ENCODE data around the gene PRAME. TPM values are rescaled to one million over a fixed set of nuclear protein-coding genes. Genes with fewer than 3 reads are reported as not detected.
"Not testable (repeated sequence)": the region's sequence is repeated elsewhere in the genome, so short reads cannot be mapped to it uniquely, and the experiment has no call there.

The PRAME gene
- total RNA-seq, 2 experiments from 2014 or later = not detected

DNA sequence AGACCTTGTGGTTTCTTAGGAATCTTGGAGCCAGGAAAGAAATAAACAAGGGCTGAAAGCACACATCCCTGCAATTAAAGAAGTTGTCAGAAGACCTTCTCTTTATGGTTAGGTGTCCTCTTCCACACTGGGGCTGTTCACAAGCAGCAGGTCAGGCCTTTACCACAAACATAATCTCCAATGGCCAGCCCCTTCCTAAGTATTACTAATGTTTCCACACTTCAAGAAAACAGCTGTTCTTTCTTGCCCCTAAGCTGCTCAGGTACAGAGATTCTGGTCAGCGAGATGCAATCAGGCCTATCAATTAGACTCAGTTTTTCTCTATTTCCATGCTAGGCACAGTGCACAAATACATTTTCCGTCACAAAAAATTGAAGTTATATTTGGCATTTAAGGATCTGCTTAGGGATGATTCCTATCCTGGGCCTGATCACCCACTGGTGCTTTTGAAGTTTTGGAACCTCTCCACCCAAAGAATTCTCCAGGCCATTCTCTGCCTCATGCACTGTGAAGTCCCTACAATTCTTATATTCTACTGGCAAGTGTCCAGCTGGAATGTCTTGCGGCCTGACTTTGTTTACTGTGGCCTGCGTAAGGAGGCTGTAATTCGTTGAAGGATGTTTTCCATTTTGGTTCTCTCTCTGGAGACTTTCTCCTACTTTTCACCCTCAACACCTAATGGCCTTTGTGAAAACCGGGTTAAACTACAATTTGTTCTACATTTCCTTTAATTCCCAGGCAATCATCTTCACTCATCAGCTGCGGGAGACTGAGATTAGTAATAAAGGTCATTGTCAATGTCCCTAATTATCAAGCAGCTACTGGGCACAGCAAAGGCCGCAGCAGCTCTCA, 5.1 kb downstream of the PRAME start:
- CTCF ChIA-PET = no interaction called here
- POLR2A ChIA-PET = no interaction called here

DNA sequence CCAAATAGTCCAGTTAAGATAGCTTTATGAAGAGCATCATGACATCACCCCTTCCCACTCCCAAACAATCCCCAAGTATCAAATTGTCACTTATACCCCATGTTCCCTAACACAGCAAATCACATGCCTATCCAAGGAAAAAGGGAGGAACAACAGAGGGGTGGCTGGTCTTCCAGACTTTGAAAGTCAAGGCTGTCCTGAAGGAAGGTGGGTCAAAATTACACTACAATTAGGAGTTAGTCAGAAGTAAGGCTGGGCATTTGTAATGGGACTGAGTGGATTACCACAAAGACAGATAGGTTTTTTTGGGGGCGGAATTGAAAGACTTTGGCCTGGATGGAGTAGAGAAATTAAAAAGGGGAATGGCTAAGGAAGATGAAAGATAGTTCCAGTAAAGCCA, 5.9 kb downstream of the PRAME start:
- ChIA-PET POLR2A (no interaction called here), CTCF (no interaction called here)

DNA sequence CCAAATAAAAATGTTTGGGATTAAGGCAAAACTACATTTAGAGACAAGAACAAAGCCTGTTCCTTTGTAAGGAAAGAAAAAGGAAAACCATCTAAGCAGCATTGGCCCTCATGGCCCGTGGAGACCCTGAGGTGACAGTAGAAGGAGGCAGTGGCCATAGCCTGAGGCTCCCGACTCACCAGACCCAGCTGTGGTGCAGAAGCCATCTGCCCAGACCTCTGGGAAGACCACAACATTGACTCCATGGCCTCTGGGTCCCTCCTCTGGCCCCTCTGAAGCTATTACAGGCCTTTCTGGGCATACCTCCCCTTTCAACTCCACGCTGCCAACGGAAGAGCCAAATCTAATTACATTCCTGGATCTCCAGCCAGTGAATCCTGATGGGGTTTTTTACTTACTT, 6.4 kb downstream of the PRAME start:
- CTCF ChIA-PET = no interaction called here

DNA sequence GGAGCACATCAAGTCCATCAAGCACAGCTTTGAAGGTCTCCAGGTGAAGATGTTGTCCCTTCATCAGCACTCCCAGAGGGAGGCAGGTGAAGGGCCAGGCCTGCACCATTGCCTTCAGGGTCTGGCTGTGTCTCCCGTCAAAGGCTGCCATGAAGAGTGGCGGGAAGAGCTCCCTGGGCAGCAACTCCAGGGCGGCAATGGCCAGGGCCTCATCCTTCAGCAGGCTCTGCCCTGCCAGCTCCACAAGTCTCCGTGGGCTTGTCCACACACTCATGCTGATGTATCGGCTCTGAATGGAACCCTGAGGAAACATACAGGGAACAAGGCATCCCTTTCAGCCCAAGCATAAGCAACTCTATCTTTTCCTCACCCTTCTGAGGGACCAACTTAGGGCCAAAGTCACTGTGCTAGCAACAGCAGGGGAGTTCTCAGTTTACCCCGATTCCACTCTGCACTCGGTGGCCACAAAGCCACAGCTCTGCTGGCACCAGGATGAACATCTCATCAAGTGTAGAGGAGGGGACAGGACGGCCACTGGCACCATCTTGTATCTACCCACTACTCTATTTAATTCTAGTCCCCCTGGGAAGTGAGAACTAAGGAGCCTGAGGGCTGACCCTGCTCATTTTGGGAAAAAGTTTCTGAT, 8.2 kb downstream of the PRAME start:
- ChIA-PET CTCF (interaction anchor here (0.5 to 1.0 kb wide), 2 partner anchors 43 to 120 kb away, joined by 3 read pairs; no protein-coding TSS in a partner anchor), POLR2A (no interaction called here)

More for the DNA sequence above, 6.4 kb downstream of the PRAME start:
- POLR2A ChIA-PET = no interaction called here

DNA sequence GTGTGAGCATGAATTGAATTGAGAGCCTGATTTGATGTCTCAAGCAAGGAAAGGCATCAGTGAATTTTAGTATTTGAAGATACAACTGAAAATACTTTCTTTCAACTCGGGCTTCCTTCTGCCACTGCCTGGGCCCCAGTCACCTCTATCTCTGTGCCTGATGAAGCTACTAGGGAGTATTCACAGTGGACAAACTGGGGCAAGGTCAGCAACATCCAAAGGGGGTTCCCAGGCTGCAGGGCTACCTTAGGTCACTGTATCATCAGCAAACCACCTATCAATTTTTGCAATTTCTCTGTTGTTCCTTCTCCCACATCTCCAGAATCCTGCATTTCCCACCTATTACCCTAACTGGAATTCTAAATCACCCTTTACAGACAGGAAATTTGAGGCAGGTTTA, 10.2 kb downstream of the PRAME start:
- ChIA-PET POLR2A (no interaction called here), CTCF (no interaction called here)

DNA sequence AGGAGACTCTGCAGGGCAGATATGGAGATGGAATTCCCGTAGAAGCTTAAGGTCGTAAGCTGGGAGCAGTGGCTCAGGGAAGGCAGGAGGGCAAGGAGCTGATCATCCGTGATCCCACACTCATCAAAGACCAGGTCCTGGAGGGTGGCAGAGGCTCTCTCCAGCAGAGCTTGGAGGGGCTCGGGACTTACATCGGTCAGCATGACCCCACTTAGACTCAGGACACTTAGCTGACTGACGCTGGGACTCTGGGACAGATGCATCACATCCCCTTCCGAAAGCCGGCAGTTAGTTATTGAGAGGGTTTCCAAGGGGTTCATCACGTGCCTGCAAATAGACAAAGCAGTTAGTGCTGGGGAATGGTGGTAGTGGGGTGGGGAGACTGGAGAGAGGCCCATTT, 10.7 kb downstream of the PRAME start:
- ChIA-PET POLR2A (no interaction called here), CTCF (no interaction called here)

DNA sequence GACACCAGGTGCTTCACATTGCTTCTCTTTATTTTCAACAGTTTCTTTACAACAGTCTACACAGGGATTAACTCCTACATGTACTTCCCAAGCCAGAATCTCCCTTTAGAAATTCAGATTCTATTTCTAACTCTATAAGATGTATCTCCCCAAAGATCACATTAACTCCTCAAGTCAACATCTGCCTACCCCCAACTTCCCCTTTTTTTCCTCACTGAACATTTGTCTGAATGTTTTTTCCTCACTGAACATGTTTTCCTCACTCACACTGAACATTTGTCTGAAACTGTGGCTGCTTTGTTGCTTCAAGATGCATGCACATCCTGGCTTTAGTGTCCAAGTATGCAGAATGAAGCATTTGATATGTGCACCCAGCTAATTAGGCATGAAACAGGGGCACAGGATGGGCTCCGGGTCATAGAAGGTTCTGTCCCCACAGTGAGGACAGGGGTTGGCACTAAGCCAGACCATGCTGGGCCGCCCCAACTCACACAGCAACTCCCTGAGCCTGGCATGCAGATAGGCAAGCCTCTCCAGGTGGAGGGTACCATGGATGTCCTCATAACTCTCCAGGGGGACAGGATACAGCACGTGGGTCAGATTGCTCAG, 11.3 kb downstream of the PRAME start:
- CTCF ChIA-PET = no interaction called here
- POLR2A ChIA-PET = no interaction called here

DNA sequence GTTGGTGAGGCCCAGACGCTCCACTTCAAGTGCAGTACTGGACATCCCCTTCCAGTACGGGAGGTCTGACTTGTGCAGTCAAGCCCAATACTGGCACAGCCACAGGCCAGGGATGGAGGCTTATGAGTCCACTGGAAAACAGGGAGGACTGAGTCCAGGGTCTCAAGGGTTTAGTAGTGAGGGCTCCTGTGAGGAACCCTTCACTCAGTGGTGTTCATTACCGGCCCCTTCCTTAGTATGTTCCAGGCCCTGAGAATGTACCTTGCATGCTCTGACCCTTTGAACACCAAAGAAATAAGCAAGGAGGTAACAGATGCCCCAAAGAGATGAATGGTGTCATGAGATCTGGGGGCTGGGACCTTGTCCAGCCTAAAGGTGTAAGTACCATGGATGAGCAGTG, 11.8 kb downstream of the PRAME start:
- ChIA-PET POLR2A (no interaction called here), CTCF (no interaction called here)

DNA sequence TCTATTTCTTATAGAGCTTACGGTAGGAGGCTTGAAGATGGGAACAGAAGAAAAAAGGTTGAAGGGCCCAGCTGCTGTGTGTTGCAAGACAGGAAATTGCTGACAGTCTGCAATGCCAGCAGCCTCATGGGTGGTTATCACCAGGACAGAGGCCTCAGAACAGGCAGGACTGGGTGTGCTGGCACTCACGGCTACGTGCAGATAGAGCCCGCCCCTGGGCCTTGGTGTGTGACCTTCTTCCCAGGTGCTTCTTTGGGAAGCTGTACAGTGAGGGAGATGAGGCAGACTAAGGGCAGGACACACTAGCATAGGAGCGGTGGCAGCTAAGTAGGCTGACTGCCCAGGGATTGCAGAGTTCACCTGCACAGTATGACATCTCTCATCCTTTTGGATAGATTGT, 12.6 kb downstream of the PRAME start:
- POLR2A ChIA-PET = no interaction called here

DNA sequence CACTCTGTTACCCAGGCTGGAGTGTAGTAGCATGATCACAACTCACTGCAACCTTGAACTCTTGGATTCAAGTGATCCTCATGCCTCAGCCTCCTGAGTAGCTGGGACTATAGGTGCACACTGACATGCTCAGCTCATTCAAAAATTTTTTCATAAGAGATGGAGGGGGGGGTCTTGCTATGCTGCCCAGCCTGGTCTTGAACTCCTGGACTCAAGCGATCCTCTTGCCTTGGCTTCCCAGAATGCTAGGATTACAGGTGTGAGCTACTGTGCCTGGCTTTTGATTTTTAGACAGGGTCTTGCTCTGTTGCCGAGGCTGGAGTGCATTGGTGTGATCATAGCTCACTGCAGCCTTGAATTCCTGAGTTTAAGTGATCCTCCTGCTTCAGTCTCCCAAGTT, 14.0 kb downstream of the PRAME start:
- POLR2A ChIA-PET = no interaction called here
- CTCF ChIA-PET = no interaction called here

More for the DNA sequence above, 12.6 kb downstream of the PRAME start:
- CTCF ChIA-PET = no interaction called here

DNA sequence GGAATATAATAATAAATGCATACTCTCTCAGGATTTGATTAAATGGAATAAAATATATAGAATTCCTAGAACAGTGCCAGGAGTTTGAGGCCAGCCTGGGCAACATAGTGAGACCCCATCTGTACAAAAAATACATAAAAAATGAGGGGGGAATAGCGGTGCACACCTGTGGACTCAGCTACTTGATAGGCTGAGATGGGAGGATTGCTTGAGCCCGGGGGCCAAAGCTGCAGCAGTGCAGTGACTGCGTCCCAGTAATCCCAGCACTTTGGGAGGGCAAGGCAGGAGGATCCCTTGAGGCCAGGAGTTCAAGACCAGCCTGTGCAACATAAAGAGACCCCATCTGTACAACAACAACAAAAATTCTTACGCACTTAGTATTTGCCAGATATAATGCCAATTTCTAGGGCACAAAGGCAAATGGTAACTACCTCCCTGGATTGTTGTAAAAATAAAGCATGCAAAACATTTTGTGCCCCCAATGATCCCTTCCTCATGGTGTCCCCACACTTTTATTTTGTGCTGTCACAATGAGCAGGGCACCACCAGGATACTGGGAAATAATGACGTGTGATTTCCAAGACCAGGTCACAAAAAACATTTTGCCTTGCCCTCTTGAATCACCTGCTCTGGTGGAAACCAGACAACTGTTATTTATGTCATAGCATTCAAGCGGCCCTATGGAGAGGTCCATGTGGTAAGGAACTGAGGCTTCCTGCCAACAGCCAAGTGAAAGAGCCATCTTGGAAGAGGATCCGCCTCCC, 20.7 kb downstream of the PRAME start:
- ChIA-PET POLR2A (no interaction called here), CTCF (no interaction called here)

DNA sequence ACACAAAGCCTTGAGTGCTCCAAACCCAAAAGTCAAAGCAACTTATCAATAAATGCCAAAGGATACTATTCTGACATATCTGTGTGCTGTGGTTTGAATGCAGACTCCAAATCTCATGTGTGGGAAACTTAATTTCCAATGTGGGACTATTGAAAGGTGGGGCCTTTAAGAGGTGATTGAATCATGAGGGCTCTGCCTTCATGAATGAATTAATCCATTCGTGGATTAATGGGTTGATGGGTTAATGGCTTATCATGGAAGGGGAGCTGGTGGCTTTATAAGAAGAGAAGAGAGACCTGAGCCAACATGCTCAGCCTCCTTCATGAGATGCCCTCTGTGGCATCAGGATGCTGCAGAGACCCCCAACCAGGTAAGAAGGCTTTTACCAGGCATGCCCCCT, 22.1 kb downstream of the PRAME start:
- POLR2A ChIA-PET = no interaction called here
- CTCF ChIA-PET = no interaction called here

DNA sequence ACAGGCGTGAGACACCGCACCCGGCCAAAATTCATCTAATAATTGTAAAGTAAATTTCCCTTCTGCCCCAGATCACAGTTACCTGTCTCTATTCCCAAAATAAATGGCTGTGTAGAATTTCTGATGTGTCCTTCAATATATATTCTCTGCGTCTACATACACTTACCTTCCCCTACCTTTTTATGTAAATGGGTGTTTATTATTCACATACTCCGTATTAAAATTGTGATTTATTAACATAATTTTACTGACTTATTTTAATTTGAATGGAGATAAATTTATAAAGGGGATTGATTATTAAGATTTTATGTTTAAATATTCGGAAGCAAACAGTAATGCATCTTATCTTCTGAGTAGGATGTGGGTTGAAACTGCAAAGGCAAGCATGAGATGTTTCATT, 22.6 kb downstream of the PRAME start:
- ChIA-PET CTCF (no interaction called here), POLR2A (no interaction called here)

DNA sequence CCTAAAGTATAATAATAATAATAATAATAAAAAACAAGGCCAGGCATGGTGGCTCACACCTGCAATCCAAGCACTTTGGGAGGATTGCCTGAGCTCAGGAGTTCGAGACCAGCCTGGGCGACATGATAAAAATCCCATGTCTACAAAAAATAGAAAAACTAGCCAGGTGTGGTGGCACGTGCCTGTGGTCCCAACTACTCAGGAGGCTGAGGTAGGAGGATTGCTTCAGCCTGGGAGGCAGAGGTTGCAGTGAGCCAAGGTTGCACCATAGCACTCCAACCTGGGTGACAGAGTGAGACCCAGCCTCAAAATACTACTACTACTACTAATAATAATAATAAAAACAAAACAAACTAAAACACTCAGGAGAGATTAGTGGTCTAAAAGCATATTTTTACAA, 23.4 kb downstream of the PRAME start:
- ChIA-PET CTCF (no interaction called here), POLR2A (no interaction called here)

DNA sequence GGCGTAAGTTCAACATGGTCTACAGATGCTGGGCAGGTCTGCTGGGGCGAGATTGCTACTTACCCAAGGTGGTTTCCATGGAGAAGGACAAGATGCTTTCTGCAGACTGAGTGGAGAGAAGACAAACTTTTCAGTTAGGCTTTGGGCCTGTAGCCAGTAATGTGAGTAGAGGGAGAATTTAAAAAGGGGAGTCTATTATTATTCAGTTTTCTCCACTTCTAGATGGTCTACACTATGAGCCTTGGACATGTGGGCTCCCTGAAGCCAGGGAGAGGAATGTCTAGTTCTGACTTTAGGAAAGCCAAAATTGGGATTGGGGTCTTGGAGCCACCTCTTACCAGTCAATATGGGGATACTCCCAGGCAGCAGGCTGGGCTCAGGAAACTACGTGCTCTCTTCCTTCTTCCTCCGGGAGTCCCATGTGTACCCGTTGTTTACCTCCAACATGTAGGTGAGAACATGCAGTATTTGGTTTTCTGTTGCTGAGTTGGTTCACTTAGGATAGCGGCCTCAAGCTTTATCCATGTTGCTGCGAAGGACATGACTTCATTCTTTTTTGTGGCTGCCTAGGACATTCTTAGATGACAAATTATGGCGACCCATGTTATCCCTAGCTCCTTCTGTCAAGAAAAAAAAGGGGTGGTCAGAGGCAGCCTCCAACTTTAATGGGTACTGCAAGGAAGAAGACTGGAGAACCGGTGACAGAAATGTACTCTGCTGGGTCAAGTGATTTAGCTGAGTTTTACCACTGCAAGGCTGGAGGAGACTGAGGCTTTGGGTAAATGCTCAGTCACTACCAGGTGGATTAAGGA, 24.3 kb downstream of the PRAME start:
- CTCF ChIA-PET = no interaction called here
- POLR2A ChIA-PET = no interaction called here

DNA sequence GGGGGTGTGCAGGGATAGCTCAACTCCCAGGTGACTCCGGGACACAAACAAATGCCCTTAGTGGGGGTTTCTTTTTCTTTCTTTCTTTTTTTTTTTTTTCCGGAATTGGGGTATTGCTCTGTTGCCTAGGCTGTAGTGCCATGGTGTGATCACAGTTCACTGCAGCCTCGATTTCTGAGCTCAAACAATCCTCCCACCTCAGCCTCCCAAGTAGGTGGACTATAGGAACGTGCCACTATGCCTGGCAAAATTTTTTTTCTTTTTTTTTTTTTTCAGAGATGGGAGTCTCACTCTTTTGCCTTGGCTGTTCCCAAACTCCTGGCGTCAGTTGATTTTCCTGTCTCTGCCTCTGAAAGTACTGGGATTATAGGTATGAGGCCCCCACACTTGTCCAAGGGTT, 25.2 kb downstream of the PRAME start:
- ChIA-PET CTCF (interaction anchor here (0.6 kb wide), 1 partner anchor 10 kb away, joined by 3 read pairs; no protein-coding TSS in a partner anchor), POLR2A (no interaction called here)

DNA sequence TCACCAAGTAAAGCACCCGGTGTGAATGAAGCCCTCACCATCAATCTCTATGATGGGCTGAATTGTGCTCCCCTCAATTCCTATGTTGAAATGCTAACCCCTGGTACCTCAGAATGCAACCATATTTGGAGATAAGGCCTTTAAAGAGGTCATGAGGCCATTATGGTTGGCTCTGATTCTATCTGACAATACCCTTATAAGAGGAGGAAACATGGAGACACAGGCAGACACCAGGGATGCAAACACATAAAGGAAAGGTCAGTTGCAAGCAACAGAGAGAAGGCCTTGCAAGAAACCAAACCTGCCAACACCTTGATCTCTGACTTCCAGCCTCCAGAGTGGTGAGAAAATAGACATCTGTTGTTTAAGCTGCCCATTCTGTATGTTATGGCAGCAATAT, 25.6 kb downstream of the PRAME start:
- ChIA-PET POLR2A (no interaction called here), CTCF (interaction anchor here (0.6 kb wide), 1 partner anchor 10 kb away, joined by 3 read pairs; no protein-coding TSS in a partner anchor)

DNA sequence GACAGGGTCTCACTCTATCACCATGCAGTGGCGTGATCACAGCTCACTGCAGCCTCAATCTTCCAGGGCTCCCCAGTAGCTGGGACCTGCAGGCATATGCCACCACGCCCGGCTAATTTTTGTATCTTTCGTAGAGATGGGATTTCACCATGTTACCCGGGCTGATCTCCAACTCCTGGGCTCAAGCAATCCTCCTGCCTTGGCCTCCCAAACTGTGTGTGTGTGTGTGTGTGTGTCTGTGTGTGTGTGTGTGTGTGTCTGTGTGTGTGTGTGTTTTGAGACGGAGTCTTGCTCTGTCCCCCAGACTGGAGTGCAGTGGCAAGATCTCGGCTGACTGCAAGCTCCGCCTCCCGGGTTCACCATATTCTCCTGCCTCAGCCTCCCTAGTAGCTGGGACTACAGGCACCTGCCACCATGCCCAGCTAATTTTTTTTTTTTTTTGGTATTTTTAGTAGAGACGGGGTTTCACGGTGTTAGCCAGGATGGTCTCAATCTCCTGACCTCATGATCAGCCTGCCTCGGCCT, 26.5 kb downstream of the PRAME start:
- CTCF ChIA-PET = not testable (repeated sequence)

DNA sequence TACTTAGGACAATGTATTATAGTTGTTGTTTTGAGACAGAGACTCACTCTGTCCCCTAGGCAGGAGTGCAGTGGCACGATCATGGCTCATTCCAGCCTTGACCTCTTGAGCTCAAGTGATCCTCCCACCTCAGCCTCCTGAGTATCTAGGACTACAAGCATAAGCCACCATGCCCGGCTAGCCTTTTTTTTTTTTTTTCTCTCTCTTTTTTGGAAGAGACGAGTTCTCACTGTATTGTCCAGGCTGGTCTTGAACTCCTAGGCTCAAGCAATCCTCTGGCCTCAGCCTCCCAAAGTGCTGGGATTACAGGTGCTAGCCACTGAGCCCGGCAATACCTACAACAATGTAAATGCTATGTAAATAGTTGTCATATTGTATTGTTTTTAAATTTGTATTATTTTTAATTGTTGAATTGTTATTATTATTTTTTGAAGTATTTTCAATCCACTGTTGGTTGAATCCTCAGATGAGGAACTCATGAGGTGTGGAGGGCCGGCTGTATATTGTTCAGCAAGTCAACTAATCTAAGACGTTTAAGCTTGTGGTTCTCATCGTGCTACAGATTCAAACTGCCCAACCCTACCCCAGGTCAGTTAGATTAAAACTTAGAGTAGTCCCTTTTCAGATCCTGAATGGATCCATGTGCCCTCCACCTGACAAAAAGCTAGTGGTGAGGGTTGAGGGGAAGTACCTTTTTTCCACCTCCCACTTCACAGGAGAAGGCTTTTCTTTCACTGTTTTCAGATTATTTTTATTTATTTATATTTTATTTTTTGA, 27.1 kb downstream of the PRAME start:
- POLR2A ChIA-PET = interaction anchor here (0.7 kb wide), 1 partner anchor 12 kb away, joined by 4 read pairs; no protein-coding TSS in a partner anchor
- CTCF ChIA-PET = no interaction called here

More for the DNA sequence above, 26.5 kb downstream of the PRAME start:
- POLR2A ChIA-PET = interaction anchor here (0.7 kb wide), 1 partner anchor 12 kb away, joined by 4 read pairs; no protein-coding TSS in a partner anchor
